OCI-LY3 (cell line): Measurements from ENCODE around the gene SLC49A3.

ENCODE experiments used
- CTCF ChIP-seq: fragments of 200-600, 300-600 bp; sonication (generic); IDR thresholded peaks from 2 replicates; pipeline ENCODE4 v1.5.1; 2014; ENCODE audit warnings: antibody characterized with exemption, low read length, low read depth
- EZH2phosphoT487 ChIP-seq: fragments of 200-600 bp; shearing (Covaris generic); IDR thresholded peaks from 2 replicates; pipeline ENCODE4 v1.6.1; 2018; ENCODE audit warnings: antibody characterized with exemption, mixed run types, low read depth

DNA sequence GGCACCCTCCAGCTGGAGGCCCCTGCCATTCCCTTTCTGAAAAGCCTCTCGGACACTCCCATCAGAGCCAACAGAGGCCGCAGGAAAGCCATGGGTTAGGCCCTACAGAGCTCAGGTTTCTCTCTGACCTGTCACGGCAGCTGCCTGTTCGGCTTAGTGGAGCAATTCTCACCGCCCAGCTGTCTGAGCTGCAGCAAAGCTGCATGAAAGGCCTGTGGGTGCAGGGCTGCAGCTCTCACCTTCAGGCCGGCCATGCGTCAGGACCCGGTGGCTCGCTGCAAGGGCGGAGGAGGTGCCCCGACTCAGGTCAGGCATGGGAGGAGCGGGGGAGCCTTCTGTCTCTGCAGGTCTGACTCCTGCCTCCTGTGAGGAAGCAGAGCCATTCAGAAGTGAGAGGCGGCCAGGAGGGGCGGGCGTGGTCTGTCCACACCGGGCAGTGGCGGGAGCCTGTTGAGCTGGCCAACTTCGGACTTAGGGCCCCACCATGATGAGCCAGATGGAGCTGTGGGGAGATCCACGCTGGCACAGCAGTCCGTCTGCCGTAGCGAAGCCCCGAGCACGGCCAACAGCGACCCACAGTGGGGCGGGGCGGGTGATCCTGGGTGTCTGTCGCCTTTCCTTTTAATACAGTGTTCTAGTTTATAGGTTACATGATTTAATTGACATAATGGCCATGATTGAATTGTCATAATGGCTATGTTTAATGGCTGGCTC lies 40.2 kb downstream of the SLC49A3 start:
- no peak for TF ChIP-seq CTCF
- TF ChIP-seq EZH2phosphoT487: no peak
